ENCODE measurements around the gene LCLAT1.

LCLAT1 gene

GRCh38 chr2:30666266-30666874 is 219.3 kb downstream of the LCLAT1 start:
- H3K27ac ChIP-seq (ENCODE audit: low read length): no peak overlapping the region
- no peaks in the 10 kb centered on the region for H3K27me3 ChIP-seq (ENCODE audit: insufficient read depth, low read length, poor library complexity)
- H4K20me1 ChIP-seq (ENCODE audit: insufficient read depth, low read length): no peaks in the 10 kb centered on the region
- no peak overlapping the region for H3K9ac ChIP-seq (ENCODE audit: low read depth, low read length)
- H3K9me3 ChIP-seq (ENCODE audit: insufficient read depth, low read length, severe bottlenecking): peaks cover 13% of the 10 kb centered on the region
- DNase-seq (no peak), ATAC-seq (ENCODE audit: insufficient read depth, low read depth) (peak; percentile 72; the same call in 2 of the 3 replicates)
- TF ChIP-seq EZH2 (IDR thresholded peaks at IDR 0.05; ENCODE audit: borderline replicate concordance, low read depth, low read length, severe bottlenecking) (no peak), CTCF (IDR thresholded peaks at IDR 0.05; ENCODE audit: borderline replicate concordance, extremely low read depth, low read length, poor library complexity, severe bottlenecking) (no peak)
- H3K4me1 ChIP-seq (ENCODE audit: insufficient read depth, low read length): 0 out of 2 replicates have a peak, but pooled peaks cover 4% of the 10 kb centered on the region
- H3K79me2 ChIP-seq (ENCODE audit: insufficient read depth, low read length): no peaks in the 10 kb centered on the region
- no peak overlapping the region for H3K4me3 ChIP-seq (ENCODE audit: low read depth in 1 of 2, low read length in 2 of 2)
- no peaks in the 10 kb centered on the region for H3K36me3 ChIP-seq (ENCODE audit: insufficient read depth, low read length)
- no peak overlapping the region for H2AFZ ChIP-seq (ENCODE audit: low read depth, low read length)
- H3K4me2 ChIP-seq (ENCODE audit: insufficient read depth, low read length): no peak overlapping the region

GRCh38 chr2:30670453-30670852 is 223.4 kb downstream of the LCLAT1 start:
- peak; percentile 6 for TF ChIP-seq CTCF (IDR thresholded peaks at IDR 0.05; ENCODE audit: borderline replicate concordance, extremely low read depth, low read length, poor library complexity, severe bottlenecking)
- no peak for TF ChIP-seq EZH2 (IDR thresholded peaks at IDR 0.05; ENCODE audit: borderline replicate concordance, low read depth, low read length, severe bottlenecking)
- DNase-seq: no peak
- Histone ChIP-seq H3K27me3 (ENCODE audit: insufficient read depth, low read length, poor library complexity) (no peaks in the 10 kb centered on the region), H3K9me3 (ENCODE audit: insufficient read depth, low read length, severe bottlenecking) (peaks cover 13% of the 10 kb centered on the region), H3K27ac (ENCODE audit: low read length) (no peak overlapping the region), H3K4me2 (ENCODE audit: insufficient read depth, low read length) (no peak overlapping the region), H3K4me3 (ENCODE audit: low read depth in 1 of 2, low read length in 2 of 2) (no peak overlapping the region), H4K20me1 (ENCODE audit: insufficient read depth, low read length) (no peaks in the 10 kb centered on the region), H3K36me3 (ENCODE audit: insufficient read depth, low read length) (no peaks in the 10 kb centered on the region), H3K9ac (ENCODE audit: low read depth, low read length) (no peak overlapping the region), H2AFZ (ENCODE audit: low read depth, low read length) (no peak overlapping the region), H3K4me1 (ENCODE audit: insufficient read depth, low read length) (0 out of 2 replicates have a peak, but pooled peaks cover 4% of the 10 kb centered on the region), H3K79me2 (ENCODE audit: insufficient read depth, low read length) (no peaks in the 10 kb centered on the region)
- ATAC-seq (ENCODE audit: insufficient read depth, low read depth): no peak

GRCh38 chr2:30673127-30673526 is 226.1 kb downstream of the LCLAT1 start:
- no peaks in the 10 kb centered on the region for H3K4me1 ChIP-seq (ENCODE audit: insufficient read depth, low read length)
- no peak overlapping the region for H3K4me3 ChIP-seq (ENCODE audit: low read depth in 1 of 2, low read length in 2 of 2)
- H3K27me3 ChIP-seq (ENCODE audit: insufficient read depth, low read length, poor library complexity): no peaks in the 10 kb centered on the region
- no peak for DNase-seq
- H4K20me1 ChIP-seq (ENCODE audit: insufficient read depth, low read length): no peaks in the 10 kb centered on the region
- no peak for TF ChIP-seq CTCF (IDR thresholded peaks at IDR 0.05; ENCODE audit: borderline replicate concordance, extremely low read depth, low read length, poor library complexity, severe bottlenecking)
- no peak for TF ChIP-seq EZH2 (IDR thresholded peaks at IDR 0.05; ENCODE audit: borderline replicate concordance, low read depth, low read length, severe bottlenecking)
- no peak overlapping the region for H2AFZ ChIP-seq (ENCODE audit: low read depth, low read length)
- H3K4me2 ChIP-seq (ENCODE audit: insufficient read depth, low read length): no peak overlapping the region
- no peaks in the 10 kb centered on the region for H3K79me2 ChIP-seq (ENCODE audit: insufficient read depth, low read length)
- peaks cover 13% of the 10 kb centered on the region for H3K9me3 ChIP-seq (ENCODE audit: insufficient read depth, low read length, severe bottlenecking)
- H3K27ac ChIP-seq (ENCODE audit: low read length): no peak overlapping the region
- ATAC-seq (ENCODE audit: insufficient read depth, low read depth): no peak
- H3K9ac ChIP-seq (ENCODE audit: low read depth, low read length): no peak overlapping the region
- no peaks in the 10 kb centered on the region for H3K36me3 ChIP-seq (ENCODE audit: insufficient read depth, low read length)

Data from DND-41 (cell line).